IgD-negative memory B cell (primary cell): ENCODE measurements around the gene HMSD. TPM values are rescaled to one million over a fixed set of nuclear protein-coding genes. Genes with fewer than 3 reads are reported as not detected.

Experiments used
- H3K27ac Mint-ChIP-seq, 3 donors: one replicate each; pipeline ENCODE4 v1.8.0; 2020 to 2022; ENCODE audit warnings: mild to moderate bottlenecking in 3 of 3, mixed read lengths in 3 of 3, moderate library complexity in 1 of 3
- H3K27me3 Mint-ChIP-seq: one replicate; pipeline ENCODE4 v1.8.0; 2021; ENCODE audit warnings: mixed read lengths
- H3K36me3 Mint-ChIP-seq: one replicate; pipeline ENCODE4 v1.8.0; 2020; ENCODE audit warnings: mild to moderate bottlenecking, mixed read lengths
- H3K4me1 Mint-ChIP-seq, 3 donors: one replicate each; pipeline ENCODE4 v1.8.0; 2020 to 2022; ENCODE audit warnings: mixed read lengths in 3 of 3, mild to moderate bottlenecking in 1 of 3
- H3K4me3 Mint-ChIP-seq, 4 donors: one replicate each; pipeline ENCODE4 v1.8.0; 2020 to 2022; ENCODE audit warnings: mild to moderate bottlenecking in 4 of 4, mixed read lengths in 4 of 4, moderate library complexity in 3 of 4
- H3K9me3 Mint-ChIP-seq, 3 donors: one replicate each; pipeline ENCODE4 v1.8.0; 2020 to 2021; ENCODE audit warnings: mixed read lengths in 3 of 3, mild to moderate bottlenecking in 1 of 3
- polyA plus RNA-seq: library from polyadenylated mRNA; unstranded; fragments of 300-500 nt; fragmentation: Illumina TruSeq; gene quantifications from one replicate; pipeline ENCODE4 v1.2.3, GENCODE V29; 2021

HMSD gene
- polyA plus RNA-seq, 1 donor from 2014 or later: not detected

DNA sequence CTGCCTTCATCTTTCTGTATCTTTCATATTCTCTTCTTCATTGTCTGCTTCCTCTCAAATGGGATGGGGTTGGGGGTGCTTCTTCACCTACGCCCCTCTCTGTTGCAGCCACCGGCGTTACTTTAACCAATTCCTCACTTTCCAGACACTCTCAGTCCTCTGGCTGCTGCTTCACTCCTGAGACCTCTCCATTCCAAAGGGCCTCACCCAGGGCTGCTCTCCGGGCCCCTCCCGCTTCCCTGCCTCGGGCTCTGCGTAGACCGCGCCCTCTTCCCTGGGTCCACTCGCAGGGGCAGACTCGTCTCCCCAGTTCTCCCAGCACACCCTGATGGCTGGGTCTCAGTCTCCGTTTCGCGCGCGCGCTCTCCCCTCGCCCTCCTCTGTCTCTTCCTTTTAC is 21.7 kb downstream of the HMSD start:
- peaks cover 0 to 1% (median 0%) of the 10 kb centered on the region in 3 donors for H3K9me3 Mint-ChIP-seq
- peaks cover 35 to 46% (median 35%) of the 10 kb centered on the region in 3 donors for H3K4me1 Mint-ChIP-seq
- no peaks in the 10 kb centered on the region for H3K27me3 Mint-ChIP-seq
- H3K27ac Mint-ChIP-seq: peak overlapping the region in 2 of 3 donors; percentile 33 to 96
- H3K4me3 Mint-ChIP-seq: peak overlapping the region; percentile 93 to 97 (median 97)
- no peaks in the 10 kb centered on the region for H3K36me3 Mint-ChIP-seq

DNA sequence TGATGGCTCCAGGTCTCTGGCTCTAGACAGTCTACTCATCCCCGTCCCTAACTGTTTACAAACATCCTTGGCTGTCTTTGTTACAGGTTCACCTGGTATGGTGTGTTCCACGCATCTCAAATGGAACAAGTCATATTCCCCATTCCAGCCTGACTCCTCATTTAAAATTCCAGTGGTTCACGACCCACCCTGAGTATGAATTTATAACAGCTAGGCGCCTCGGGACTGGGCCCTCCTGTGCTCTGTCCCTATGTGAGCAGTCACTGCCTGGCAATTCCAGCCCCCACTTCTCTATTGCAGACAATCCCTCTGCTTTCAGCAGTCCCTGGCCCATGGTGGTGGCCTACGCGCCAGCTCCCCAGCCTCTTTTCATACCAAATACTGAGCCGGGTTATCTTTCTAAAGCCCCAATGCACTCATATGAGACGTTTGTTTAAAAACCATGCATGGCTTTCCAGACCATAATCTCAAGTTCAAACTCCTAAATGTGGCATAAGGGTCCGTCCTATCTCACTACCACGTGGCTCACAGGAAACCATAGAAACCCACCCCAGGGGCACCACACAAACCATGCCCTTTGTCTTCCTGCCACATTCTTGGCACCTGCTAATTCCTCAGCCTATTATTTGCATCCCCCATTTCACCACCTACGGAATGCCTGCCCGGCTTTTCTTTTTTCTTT is 22.4 kb downstream of the HMSD start:
- H3K4me3 Mint-ChIP-seq: peak overlapping the region; percentile 93 to 97 (median 97)
- H3K9me3 Mint-ChIP-seq: peaks cover 0 to 1% (median 0%) of the 10 kb centered on the region in 3 donors
- peaks cover 36 to 47% (median 36%) of the 10 kb centered on the region in 3 donors for H3K4me1 Mint-ChIP-seq
- H3K36me3 Mint-ChIP-seq: no peaks in the 10 kb centered on the region
- no peaks in the 10 kb centered on the region for H3K27me3 Mint-ChIP-seq
- peak overlapping the region in 2 of 3 donors; percentile 45 to 96 for H3K27ac Mint-ChIP-seq

DNA sequence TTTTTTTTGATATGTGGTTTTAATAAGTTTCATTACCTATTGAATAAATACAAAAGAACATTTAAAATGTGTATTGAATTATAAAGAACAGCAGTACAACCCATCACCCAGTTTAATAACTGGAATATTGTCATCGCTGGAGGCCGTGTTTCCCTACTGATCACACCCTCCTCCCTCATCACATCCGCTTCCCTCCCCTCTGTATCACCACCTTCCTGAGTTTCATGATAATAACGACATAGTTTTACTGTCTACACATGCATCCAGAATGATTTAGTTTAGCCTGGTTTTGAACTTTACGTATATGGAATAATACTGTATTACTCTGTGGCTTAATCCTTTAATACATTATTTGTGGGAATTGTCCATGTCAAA is 22.9 kb downstream of the HMSD start:
- Mint-ChIP-seq H3K4me1 (peaks cover 36 to 48% (median 36%) of the 10 kb centered on the region in 3 donors), H3K27ac (peak overlapping the region in 1 of 3 donors; percentile 45)

DNA sequence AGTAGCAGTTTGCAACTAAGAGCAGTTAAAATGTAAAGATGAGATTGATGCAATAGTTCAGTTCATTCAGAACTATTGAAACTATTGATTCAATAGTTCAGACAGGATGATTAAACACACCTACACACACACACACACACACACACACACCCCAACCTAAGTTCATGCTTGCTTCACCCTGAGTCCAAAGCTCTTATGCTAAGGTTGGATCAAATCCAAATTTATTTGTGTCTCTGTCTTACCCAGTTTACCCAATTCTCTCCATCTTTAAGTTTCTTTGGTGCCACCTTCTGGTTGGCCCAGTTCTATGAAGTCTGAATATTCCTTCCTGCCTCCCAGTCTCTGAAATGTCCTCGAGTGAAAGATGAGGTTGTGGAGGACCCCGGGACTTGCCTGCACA is 25.9 kb downstream of the HMSD start:
- peak overlapping the region in 3 of 4 donors; percentile 39 to 66 (median 61) for H3K4me3 Mint-ChIP-seq
- peaks cover 0 to 1% (median 0%) of the 10 kb centered on the region in 3 donors for H3K9me3 Mint-ChIP-seq
- H3K27ac Mint-ChIP-seq: peak overlapping the region; percentile 1 to 87 (median 46)
- H3K36me3 Mint-ChIP-seq: no peaks in the 10 kb centered on the region
- H3K27me3 Mint-ChIP-seq: no peaks in the 10 kb centered on the region
- peaks cover 28 to 44% (median 33%) of the 10 kb centered on the region in 3 donors for H3K4me1 Mint-ChIP-seq

More for the DNA sequence above, 22.9 kb downstream of the HMSD start:
- Mint-ChIP-seq H3K4me3 (peak overlapping the region in 2 of 4 donors; percentile 15 to 93), H3K36me3 (no peaks in the 10 kb centered on the region), H3K27me3 (no peaks in the 10 kb centered on the region), H3K9me3 (peaks cover 0 to 1% (median 0%) of the 10 kb centered on the region in 3 donors)

DNA sequence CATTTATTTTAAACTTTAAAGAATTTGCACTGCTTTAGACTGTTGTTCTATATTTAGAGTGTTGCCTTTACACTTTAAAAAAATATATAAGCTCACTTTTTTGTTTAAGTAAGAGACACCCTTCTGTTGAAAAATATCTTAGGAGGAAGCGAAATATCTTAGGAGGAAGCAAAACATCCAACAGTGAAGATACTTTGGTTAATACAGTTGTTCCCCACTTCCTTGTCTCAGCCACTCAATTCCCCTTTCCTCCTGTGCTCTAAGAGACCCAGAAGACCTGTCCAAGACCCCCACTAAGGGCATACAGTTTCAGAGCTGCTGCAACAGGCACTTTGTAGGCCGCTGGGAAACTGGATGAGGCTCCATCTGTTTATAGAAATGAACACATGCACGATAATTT is 26.5 kb downstream of the HMSD start:
- Mint-ChIP-seq H3K27me3 (no peaks in the 10 kb centered on the region), H3K36me3 (no peaks in the 10 kb centered on the region), H3K4me3 (peak overlapping the region in 3 of 4 donors; percentile 61 to 66 (median 61)), H3K9me3 (peaks cover 0 to 1% (median 0%) of the 10 kb centered on the region in 3 donors), H3K4me1 (peaks cover 28 to 44% (median 33%) of the 10 kb centered on the region in 3 donors), H3K27ac (peak overlapping the region; percentile 1 to 87 (median 46))

DNA sequence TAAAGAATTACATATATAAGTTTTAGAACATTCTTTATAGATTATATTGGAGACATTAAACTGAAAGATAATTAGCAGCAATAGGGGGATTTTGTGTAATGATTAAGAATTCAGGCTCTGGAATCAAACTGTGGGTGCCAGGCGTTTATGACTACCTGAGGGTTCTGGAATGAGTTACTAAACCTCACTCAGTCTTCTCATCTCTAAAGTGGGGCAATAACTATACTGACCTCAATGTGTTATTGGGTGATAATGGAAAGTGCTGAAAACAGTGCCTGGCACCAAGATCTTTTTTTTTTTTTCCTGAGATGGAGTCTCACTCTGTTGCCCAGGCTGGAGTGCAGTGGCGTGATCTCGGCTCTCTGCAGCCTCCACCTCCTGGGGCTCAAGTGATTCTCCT is 27.9 kb downstream of the HMSD start:
- Mint-ChIP-seq H3K27me3 (no peaks in the 10 kb centered on the region), H3K36me3 (peaks cover 2% of the 10 kb centered on the region), H3K4me3 (peak overlapping the region in 1 of 4 donors; percentile 24), H3K9me3 (peaks cover 0 to 1% (median 0%) of the 10 kb centered on the region in 3 donors), H3K27ac (no peak overlapping the region), H3K4me1 (peaks cover 26 to 34% (median 27%) of the 10 kb centered on the region in 3 donors)

DNA sequence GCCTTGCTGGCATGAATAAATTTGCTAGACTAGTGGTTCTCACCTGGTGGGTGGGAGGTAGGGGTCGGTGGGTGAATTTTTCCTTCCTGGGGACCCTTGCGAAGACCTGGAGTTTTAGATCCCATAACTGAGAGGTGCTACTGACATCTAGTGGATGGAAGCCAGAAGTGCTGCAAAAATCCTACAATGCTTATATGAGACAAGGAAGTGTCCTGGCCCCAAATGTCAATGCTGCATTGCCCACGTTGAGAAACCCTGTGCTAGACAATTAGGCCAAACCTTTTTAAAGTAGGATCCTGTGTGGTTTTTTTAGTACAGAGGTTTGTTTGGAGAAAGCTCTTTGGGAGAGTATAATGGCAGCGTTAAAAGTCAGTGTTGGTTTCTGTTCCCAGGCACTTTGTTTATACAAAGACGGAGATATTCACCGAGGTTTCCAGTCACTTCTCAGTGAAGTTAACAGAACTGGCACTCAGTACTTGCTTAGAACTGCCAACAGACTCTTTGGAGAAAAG is 30.4 kb downstream of the HMSD start:
- no peak overlapping the region for H3K4me3 Mint-ChIP-seq
- H3K9me3 Mint-ChIP-seq: no peaks in the 10 kb centered on the region
- peaks cover 18 to 23% (median 19%) of the 10 kb centered on the region in 3 donors for H3K4me1 Mint-ChIP-seq
- H3K36me3 Mint-ChIP-seq: peaks cover 4% of the 10 kb centered on the region
- H3K27ac Mint-ChIP-seq: no peak overlapping the region
- no peaks in the 10 kb centered on the region for H3K27me3 Mint-ChIP-seq

DNA sequence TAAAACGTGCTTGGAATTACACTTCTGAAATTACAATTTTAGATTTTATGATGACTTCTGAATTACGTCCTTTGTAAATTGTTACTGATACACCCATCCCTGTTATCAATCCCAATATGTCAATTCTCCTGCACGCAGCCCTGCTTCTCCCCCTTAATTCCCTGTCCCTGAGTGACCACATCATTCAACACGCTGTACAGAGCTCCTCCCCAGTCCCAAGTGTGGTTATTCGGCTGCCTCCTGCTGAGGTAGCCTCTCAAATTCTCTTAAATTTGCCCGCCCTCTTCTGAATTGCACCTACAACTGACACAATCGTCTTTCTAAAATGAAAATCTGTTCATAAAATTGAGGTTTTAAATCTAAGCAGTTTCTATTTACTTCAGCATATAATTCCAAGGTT is 30.9 kb downstream of the HMSD start:
- peaks cover 4% of the 10 kb centered on the region for H3K36me3 Mint-ChIP-seq
- no peak overlapping the region for H3K27ac Mint-ChIP-seq
- no peaks in the 10 kb centered on the region for H3K9me3 Mint-ChIP-seq
- H3K4me1 Mint-ChIP-seq: peaks cover 14 to 18% (median 14%) of the 10 kb centered on the region in 3 donors
- H3K27me3 Mint-ChIP-seq: no peaks in the 10 kb centered on the region
- no peak overlapping the region for H3K4me3 Mint-ChIP-seq

DNA sequence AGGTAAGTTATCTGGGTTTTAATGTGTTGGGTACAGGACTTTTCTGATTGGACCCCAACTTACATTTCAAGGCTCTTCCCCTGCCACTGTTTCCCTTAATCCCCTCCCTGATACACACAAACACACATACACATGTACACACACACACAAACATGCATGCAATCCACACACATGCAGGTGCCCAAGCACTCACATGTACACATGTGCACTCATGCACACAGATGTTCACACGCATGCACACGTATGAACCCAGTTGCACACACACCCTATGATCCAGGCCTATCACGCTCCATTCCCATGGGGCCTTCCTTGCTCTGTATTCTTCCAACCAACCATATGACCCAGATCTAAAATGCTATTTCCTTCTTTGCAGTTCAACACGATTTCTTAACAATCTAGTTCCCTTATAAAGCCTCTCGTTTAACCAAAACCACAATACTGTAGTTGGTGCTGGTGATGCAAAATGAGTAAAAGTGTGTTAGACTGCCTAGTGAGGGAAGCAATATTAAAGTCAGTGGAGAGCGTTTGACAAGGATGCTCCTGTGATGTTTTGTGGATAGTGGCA is 31.9 kb downstream of the HMSD start:
- Mint-ChIP-seq H3K4me3 (no peak overlapping the region), H3K36me3 (peaks cover 4% of the 10 kb centered on the region), H3K4me1 (peaks cover 6 to 10% (median 6%) of the 10 kb centered on the region in 3 donors)

DNA sequence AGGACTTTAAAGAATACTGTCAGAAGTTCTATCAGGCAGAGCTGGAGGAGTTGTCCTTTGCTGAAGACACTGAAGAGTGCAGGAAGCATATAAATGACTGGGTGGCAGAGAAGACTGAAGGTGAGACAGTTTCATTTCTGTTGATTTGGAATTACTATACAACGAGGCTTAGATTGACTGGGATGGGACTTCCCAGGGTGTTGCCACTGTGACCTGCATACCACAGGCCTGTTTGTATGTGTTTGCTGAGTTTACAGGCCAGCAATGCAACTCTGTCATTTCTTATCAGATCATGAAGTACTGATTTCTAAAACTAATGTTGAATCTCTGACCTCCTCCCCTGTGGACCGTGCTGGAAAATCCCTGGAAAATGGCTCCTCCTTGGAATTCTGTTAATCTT is 32.6 kb downstream of the HMSD start:
- H3K4me3 Mint-ChIP-seq: peak overlapping the region in 1 of 4 donors; percentile 34
- H3K36me3 Mint-ChIP-seq: peaks cover 4% of the 10 kb centered on the region

More for the DNA sequence above, 31.9 kb downstream of the HMSD start:
- no peak overlapping the region for H3K27ac Mint-ChIP-seq
- H3K27me3 Mint-ChIP-seq: no peaks in the 10 kb centered on the region
- H3K9me3 Mint-ChIP-seq: no peaks in the 10 kb centered on the region

DNA sequence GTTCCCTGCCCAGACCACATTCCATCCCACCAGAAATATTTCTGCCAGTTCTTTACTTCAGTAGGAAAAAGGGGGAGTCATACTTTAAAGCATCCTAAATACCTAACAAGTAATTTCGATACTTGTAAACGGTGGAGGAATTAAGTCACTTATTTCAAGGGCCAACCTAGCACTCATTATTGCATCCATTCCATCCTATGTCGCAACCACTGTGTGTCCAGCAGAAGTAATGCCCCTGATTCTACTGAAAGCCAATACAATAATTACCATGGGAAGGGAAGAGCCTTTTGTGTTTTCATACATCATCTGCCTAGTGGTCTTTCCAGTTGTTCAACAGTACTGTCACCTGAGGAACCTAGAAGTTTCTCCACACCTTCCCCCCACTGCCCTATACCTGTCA is 33.3 kb downstream of the HMSD start:
- Mint-ChIP-seq H3K9me3 (no peaks in the 10 kb centered on the region), H3K36me3 (peaks cover 4% of the 10 kb centered on the region), H3K4me1 (peaks cover 6% of the 10 kb centered on the region in 3 donors), H3K27me3 (no peaks in the 10 kb centered on the region), H3K4me3 (no peak overlapping the region), H3K27ac (no peak overlapping the region)

More for the DNA sequence above, 32.6 kb downstream of the HMSD start:
- Mint-ChIP-seq H3K9me3 (no peaks in the 10 kb centered on the region), H3K27ac (no peak overlapping the region), H3K4me1 (peaks cover 6 to 7% (median 6%) of the 10 kb centered on the region in 3 donors), H3K27me3 (no peaks in the 10 kb centered on the region)

DNA sequence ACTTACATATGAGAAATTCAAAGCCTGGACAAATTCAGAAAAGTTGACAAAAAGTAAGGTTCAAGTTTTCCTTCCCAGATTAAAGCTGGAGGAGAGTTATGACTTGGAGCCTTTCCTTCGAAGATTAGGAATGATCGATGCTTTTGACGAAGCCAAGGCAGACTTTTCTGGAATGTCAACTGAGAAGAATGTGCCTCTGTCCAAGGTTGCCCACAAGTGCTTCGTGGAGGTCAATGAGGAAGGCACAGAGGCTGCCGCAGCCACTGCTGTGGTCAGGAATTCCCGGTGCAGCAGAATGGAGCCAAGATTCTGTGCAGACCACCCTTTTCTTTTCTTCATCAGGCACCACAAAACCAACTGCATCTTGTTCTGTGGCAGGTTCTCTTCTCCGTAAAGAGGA is 37.8 kb downstream of the HMSD start:
- Mint-ChIP-seq H3K4me3 (no peak overlapping the region), H3K4me1 (no peaks in the 10 kb centered on the region), H3K27ac (no peak overlapping the region), H3K36me3 (peaks cover 10% of the 10 kb centered on the region), H3K9me3 (no peaks in the 10 kb centered on the region), H3K27me3 (no peaks in the 10 kb centered on the region)

DNA sequence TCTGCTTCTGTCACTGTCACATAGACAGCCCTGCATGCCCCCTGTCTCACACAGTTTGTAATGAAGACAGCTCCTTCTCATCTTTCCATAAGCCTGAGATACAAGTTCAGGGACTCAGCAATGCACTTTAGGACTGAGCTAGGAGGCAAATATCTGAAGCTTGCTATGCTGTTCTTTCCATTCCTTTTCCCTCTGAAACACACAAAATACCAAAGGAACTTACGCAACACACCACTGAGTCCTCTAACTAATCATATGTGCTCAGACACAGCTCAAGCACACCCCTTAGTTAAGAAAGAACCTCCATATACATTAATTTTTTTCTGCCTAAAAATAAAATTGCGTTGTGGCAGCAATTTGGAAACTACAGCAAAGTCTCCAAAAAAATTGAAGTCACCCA is 38.6 kb downstream of the HMSD start:
- Mint-ChIP-seq H3K36me3 (peaks cover 6% of the 10 kb centered on the region), H3K4me3 (no peak overlapping the region), H3K27me3 (no peaks in the 10 kb centered on the region), H3K27ac (no peak overlapping the region), H3K4me1 (no peaks in the 10 kb centered on the region), H3K9me3 (no peaks in the 10 kb centered on the region)

DNA sequence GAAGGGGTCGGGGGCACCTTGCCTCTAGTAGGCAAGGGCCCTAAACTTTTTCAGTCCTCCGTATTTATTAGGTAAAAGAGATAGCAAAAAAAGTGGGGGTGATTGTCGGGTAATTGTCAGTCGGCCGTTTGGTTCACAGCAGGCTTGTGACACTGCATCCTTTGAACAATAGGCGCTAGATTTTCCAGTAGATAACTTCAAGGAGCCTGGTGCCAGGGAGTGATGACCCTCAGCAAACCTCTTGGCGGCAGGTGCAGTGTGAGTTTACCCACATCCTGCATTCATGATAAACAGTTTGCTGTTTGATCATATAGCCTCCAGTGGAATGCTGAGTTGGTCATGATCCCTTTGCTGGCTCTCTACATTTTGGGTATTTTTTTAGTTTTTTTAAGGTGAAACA is 43.6 kb downstream of the HMSD start:
- H3K27me3 Mint-ChIP-seq: no peaks in the 10 kb centered on the region
- H3K4me1 Mint-ChIP-seq: no peaks in the 10 kb centered on the region
- no peak overlapping the region for H3K4me3 Mint-ChIP-seq
- peaks cover 1 to 12% (median 7%) of the 10 kb centered on the region in 3 donors for H3K9me3 Mint-ChIP-seq
- no peak overlapping the region for H3K27ac Mint-ChIP-seq
- H3K36me3 Mint-ChIP-seq: peaks cover 12% of the 10 kb centered on the region

DNA sequence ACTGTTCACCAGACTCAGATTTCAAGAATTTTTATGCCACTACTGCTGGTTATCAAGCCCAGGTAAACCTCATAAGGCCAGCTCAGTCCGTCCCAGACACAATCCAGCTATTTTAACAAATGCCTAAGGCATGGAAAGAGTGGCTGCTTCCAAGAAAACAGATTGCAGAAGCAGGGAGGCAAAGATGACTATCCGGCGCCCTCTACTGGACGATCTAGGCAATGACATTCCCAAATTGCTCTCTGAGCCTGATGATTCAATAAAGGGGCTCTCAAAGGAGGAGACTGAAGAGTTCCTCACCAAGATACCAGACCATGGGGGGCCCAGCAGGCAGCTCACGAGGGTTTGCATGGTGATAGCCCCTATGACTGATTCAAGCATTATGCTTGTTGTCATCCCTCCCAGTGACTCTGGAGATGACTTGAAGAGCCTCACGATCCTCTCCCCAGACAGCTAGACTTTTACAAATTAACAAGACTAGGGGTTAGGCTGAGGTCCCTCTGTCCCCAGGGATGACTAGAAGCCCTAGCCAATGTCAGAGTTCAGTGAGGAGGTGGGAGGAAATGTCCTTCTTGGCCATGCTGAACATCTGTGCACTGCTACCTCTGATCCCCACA is 45.8 kb downstream of the HMSD start:
- no peaks in the 10 kb centered on the region for H3K27me3 Mint-ChIP-seq
- peaks cover 9% of the 10 kb centered on the region for H3K36me3 Mint-ChIP-seq
- H3K9me3 Mint-ChIP-seq: peaks cover 3 to 14% (median 7%) of the 10 kb centered on the region in 3 donors
- no peak overlapping the region for H3K4me3 Mint-ChIP-seq
- H3K4me1 Mint-ChIP-seq: no peaks in the 10 kb centered on the region
- H3K27ac Mint-ChIP-seq: no peak overlapping the region
